ENCODE measurements around the gene CFD.

CFD gene

GRCh38 chr19:892243-892893 is 32.9 kb downstream of the CFD start:
- no peak for DNase-seq

GRCh38 chr19:892894-893689 is 33.6 kb downstream of the CFD start, which contains the start of the genes MED16 and RNU6-9:
TSS of gene MED16 (minus strand) at chr19:893187. CDS start at chr19:891131, 2,056 bp downstream.
TSS of gene RNU6-9 (plus strand) at chr19:893484.
- DNase-seq: peak; percentile 80 to 85

DNA sequence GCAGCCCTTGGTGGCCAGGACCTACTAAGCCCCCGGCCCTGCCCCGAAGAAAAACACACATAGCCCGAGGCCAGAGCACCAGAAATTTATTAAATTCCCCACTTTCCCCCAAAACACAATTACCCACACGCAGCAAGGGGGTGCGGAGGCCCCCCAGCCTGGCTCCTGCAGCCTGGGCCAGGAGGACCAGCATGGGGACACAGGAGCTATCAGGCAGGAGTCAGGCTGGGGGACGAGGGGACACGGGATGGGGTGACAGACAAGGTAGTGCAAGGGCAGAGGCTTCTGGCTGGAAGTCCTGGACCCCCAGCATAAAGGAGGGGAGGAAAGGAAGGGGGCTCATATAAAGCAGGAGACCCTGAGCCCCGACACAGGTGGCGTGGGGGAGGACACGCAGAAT is 37.0 kb downstream of the CFD start:
- DNase-seq: no peak

- no peak for DNase-seq
Observed at GRCh38 chr19:896999-897398, 37.5 kb downstream of the CFD start.

DNA sequence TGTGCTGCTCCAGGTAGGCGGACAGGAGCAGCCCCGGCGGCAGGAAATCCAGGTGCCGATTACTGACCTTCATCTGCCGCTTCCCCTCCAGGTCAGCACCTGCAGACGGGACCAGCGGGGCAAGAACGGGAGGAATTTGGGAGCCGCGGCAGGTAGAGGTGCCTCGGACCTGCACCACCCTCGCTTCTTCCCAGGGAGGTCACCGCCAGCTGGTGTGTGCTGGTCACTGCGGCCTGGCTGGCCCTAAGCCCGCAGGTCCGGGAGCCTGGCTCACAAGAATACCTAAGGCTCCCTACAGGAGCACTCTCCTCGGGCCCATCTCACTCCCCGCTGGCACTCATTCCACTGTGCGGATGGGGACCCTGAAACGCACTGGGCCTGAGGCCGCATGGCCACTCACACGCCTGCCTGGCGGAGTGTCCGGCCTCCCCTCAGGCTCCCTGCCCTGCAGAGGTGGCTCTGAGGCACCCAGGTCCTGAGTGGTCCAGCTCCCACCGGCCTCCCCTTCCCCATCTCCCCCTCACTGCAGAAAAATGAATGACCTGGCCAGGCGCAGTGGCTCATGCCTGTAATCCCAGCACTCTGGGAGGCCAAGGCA is 38.1 kb downstream of the CFD start:
- no peak for DNase-seq

- DNase-seq: no peak
Observed at GRCh38 chr19:898663-899062, 39.2 kb downstream of the CFD start.

- no peak for DNase-seq
Observed at GRCh38 chr19:899336-900042, 40.0 kb downstream of the CFD start.

DNA sequence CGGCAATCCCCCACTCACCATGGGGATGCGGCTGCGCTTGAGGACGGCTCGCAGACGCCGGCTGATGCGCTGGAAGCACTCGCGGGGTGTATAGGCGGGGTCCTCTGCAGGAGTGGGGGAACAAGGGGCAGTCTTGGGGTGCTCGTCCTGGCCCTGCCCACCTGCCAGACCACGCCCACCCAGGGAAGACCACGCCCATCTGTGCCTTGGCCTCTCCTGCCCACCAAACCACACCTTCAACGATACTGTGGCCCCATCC is 40.5 kb downstream of the CFD start:
- DNase-seq: no peak

- no peak for DNase-seq
Observed at GRCh38 chr19:900302-901111, 41.0 kb downstream of the CFD start.

GRCh38 chr19:901216-902092 is 42.0 kb downstream of the CFD start:
- DNase-seq: no peak

DNA sequence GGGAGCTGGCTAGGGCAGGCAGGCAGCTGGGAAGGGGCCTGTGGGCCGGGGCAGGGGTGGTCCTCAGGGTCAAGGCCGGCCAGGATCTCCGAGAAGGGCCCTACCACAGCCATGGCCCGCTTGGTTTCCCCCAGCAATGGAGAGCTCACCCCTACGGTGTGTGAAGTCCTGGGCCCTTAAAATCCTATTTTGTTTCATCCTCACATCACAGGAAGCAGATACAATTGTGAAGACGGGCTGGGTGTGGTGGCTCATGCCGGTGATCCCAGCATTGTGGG is 42.6 kb downstream of the CFD start:
- DNase-seq: no peak

GRCh38 chr19:902446-903226 is 43.2 kb downstream of the CFD start:
- DNase-seq: no peak

DNA sequence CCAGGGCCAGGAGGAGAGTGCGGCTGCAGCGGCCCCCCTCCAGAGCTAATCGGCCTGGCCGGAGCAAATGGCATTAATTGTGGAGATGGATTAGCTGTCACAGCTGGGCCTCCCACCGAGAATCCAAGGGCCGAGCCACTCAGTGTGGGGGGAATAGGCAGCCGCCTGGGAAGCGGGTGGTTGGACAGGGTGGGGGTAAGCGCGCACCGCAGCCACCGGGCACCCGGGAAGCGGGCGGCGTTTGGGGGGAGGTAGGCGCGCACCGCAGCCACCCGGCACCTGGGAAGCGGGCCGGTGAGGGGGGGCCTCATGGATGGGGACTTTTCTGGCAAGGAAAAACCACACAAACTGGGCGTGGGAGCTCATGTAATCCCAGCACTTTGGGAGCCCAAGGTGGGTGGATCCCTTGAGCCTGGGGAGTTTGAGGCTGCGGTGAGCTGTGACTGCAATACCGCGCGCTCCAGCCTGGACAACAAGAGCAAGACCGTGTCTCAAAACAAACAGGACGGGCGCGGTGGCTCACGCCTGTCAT is 43.9 kb downstream of the CFD start:
- DNase-seq: no peak

- no peak for DNase-seq
Observed at GRCh38 chr19:904545-904944, 45.1 kb downstream of the CFD start.

DNA sequence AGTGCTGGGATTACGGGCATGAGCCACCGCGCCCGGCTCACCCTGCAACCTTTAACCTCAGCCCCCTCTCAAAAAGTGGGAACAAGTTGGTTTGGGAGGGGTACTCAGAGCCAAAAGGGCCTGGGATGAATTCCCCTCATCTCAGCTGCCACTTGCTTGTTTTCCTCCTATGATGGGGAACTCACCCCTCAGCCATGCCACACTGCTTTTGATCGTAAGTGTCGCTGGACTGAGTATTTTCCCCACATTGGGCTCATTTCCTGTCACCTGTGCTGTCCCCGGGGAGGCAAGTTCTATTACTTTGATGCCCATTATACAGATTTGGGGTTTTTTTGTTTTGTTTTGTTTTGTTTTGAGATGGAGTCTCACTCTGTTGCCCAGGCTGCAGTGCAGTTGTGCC is 47.0 kb downstream of the CFD start:
- no peak for DNase-seq

- no peak for DNase-seq
Observed at GRCh38 chr19:907183-907853, 47.9 kb downstream of the CFD start.

GRCh38 chr19:911197-912033 is 52.0 kb downstream of the CFD start:
- no peak for DNase-seq

- DNase-seq: no peak
Observed at GRCh38 chr19:912181-913079, 53.0 kb downstream of the CFD start.
